K562 (cell line): ENCODE results near the gene TBATA. TPM values are rescaled to one million over a fixed set of nuclear protein-coding genes. Genes with fewer than 3 reads are reported as not detected.
A peak's percentile ranks its signal among the peaks of the same experiment; 100 is the strongest.

Experiments
- ARHGAP35 ChIP-seq: fragments of 450-650 bp; IDR thresholded peaks from 2 replicates; pipeline ENCODE4 v1.6.1; 2018; ENCODE audit not compliant: partially characterized antibody
- ATF3 ChIP-seq, 2 experiments: fragments of 450-650 bp in 1 of 2; sonication (generic) in 1 of 2; formaldehyde crosslinking in 1 of 2; IDR thresholded peaks in 1 of 2; conservative IDR thresholded peaks in 1 of 2; 2 replicates each; pipeline versions ENCODE4 v1.6.1 to v1.8.1; 2016 to 2023; ENCODE audit warnings: mild to moderate bottlenecking in 2 of 2, moderate library complexity in 2 of 2, inconsistent platforms in 1 of 2, missing genetic modification reagents in 1 of 2
- E4F1 ChIP-seq: fragments of 250-450 bp; sonication (Bioruptor Pico); IDR thresholded peaks from 2 replicates; pipeline ENCODE4 v1.5.0; 2021; ENCODE audit warnings: mild to moderate bottlenecking, borderline replicate concordance
- HDAC8 ChIP-seq: fragments of 450-650 bp; IDR thresholded peaks from 2 replicates; pipeline ENCODE4 v1.6.1; 2016; ENCODE audit warnings: mild to moderate bottlenecking, missing genetic modification characterization, moderate library complexity, missing compliant biosample characterization
- HMBOX1 ChIP-seq: sonication (generic); IDR thresholded peaks from 2 replicates; pipeline ENCODE4 v1.6.1; 2016
- SAFB ChIP-seq: fragments of 200-400 bp; formaldehyde crosslinking; IDR thresholded peaks from 2 replicates; pipeline ENCODE4 v1.6.1; 2017; ENCODE audit warnings: low read depth, low read length, borderline replicate concordance
- ZBTB17 ChIP-seq: fragments of 450-650 bp; formaldehyde crosslinking; IDR thresholded peaks from 2 replicates; pipeline ENCODE4 v1.4.0; 2020; ENCODE audit warnings: mild to moderate bottlenecking
- ZKSCAN1 ChIP-seq: fragments of 150-350 bp; IDR thresholded peaks from 2 replicates; pipeline ENCODE4 v1.6.1; 2016; ENCODE audit warnings: low read depth, low read length
- ZNF316 ChIP-seq: fragments of 450-650 bp; IDR thresholded peaks from 2 replicates; pipeline ENCODE4 v1.6.1; 2016
- ZNF324 ChIP-seq: fragments of 250-450 bp; sonication (Bioruptor Pico); IDR thresholded peaks from 2 replicates; pipeline ENCODE4 v1.4.0; 2020; ENCODE audit warnings: mild to moderate bottlenecking
- polyA plus RNA-seq, 8 experiments: library from polyadenylated mRNA; depleted of rRNA in 4 of 8; stranded (reverse) in 5 of 8; unstranded in 3 of 8; fragments of >200 nt; fragmentation: Nextera tagmentation in 2 of 8; fragmentation: Illumina TruSeq in 1 of 8; extraction: Ambion mirVana in 2 of 8; extraction: Trizol in 1 of 8; gene quantifications; 2 replicates each; pipeline versions ENCODE4 v1.2.1 to v1.2.3, GENCODE V29; 2011 to 2014; ENCODE audit warnings: inconsistent platforms in 1 of 8, missing spikeins in 1 of 8
- total RNA-seq, 7 experiments: library from RNA; depleted of rRNA in 6 of 7; stranded (reverse); fragments of >200 nt in 6 of 7; fragmentation: Illumina TruSeq in 2 of 7; extraction: Trizol in 2 of 7; gene quantifications; 2 replicates each; pipeline versions ENCODE4 v1.2.1 to v1.2.3, GENCODE V29; 2011 to 2021; ENCODE audit warnings: low replicate concordance in 1 of 7
- TF ChIP-seq, protein P1 (sequence below): fragments of 200-400 bp; formaldehyde crosslinking; IDR thresholded peaks from 2 replicates; pipeline ENCODE4 v1.6.1; 2017; ENCODE audit warnings: mild to moderate bottlenecking, low read depth, low read length, moderate library complexity
- TF ChIP-seq, protein P2 (sequence below): IDR thresholded peaks from 2 replicates; pipeline ENCODE4 v1.6.1; 2014; ENCODE audit warnings: antibody characterized with exemption

Gene TBATA
- total and polyA plus RNA-seq, 9 of the 15 experiments (the other 6 are each of a cell fraction or from before 2014, with no cell fraction given): not detected

GRCh38 chr10:70759781-70760180 lies 25.4 kb downstream of the TBATA start (continued):
- TF ChIP-seq E4F1 (CRISPR knock-in tag): no peak
- no peak for TF ChIP-seq ZNF316
- TF ChIP-seq, protein P1, sequence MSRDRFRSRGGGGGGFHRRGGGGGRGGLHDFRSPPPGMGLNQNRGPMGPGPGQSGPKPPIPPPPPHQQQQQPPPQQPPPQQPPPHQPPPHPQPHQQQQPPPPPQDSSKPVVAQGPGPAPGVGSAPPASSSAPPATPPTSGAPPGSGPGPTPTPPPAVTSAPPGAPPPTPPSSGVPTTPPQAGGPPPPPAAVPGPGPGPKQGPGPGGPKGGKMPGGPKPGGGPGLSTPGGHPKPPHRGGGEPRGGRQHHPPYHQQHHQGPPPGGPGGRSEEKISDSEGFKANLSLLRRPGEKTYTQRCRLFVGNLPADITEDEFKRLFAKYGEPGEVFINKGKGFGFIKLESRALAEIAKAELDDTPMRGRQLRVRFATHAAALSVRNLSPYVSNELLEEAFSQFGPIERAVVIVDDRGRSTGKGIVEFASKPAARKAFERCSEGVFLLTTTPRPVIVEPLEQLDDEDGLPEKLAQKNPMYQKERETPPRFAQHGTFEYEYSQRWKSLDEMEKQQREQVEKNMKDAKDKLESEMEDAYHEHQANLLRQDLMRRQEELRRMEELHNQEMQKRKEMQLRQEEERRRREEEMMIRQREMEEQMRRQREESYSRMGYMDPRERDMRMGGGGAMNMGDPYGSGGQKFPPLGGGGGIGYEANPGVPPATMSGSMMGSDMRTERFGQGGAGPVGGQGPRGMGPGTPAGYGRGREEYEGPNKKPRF: no peak
- no peak for TF ChIP-seq ZNF324 (CRISPR knock-in tag)
- TF ChIP-seq ZBTB17 (CRISPR knock-in tag): no peak
- TF ChIP-seq ZKSCAN1: no peak
- TF ChIP-seq ARHGAP35: no peak
- TF ChIP-seq SAFB: no peak
- TF ChIP-seq HMBOX1: no peak
- peak; percentile 70; the same call in 1 of the 2 replicates for TF ChIP-seq ATF3 (IDR thresholded peaks at IDR 0.05)
- TF ChIP-seq ATF3 (CRISPR knock-in tag; conservative IDR thresholded peaks at IDR 0.05): no peak
- no peak for TF ChIP-seq HDAC8 (tag)
- TF ChIP-seq, protein P2, sequence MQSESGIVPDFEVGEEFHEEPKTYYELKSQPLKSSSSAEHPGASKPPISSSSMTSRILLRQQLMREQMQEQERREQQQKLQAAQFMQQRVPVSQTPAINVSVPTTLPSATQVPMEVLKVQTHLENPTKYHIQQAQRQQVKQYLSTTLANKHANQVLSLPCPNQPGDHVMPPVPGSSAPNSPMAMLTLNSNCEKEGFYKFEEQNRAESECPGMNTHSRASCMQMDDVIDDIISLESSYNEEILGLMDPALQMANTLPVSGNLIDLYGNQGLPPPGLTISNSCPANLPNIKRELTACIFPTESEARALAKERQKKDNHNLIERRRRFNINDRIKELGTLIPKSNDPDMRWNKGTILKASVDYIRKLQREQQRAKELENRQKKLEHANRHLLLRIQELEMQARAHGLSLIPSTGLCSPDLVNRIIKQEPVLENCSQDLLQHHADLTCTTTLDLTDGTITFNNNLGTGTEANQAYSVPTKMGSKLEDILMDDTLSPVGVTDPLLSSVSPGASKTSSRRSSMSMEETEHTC: no peak
